ENCODE measurements around the gene NAV2.
A peak's percentile ranks its signal among the peaks of the same experiment; 100 is the strongest.

The NAV2 gene

GRCh38 chr11:20097319-20098221, 384.9 kb downstream of the NAV2 start:
- Histone ChIP-seq H3K9ac (ENCODE audit: low read length) (no peak overlapping the region), H3K4me1 (ENCODE audit: control insufficient read depth, insufficient read depth, low read length) (no peaks in the 10 kb centered on the region), H3K27me3 (ENCODE audit: control insufficient read depth, insufficient read depth, low read length) (no peaks in the 10 kb centered on the region), H3K27ac (ENCODE audit: low read depth, low read length) (no peak overlapping the region), H3K9me3 (ENCODE audit: control insufficient read depth, insufficient read depth, low read depth, low read length) (no peaks in the 10 kb centered on the region), H3K36me3 (ENCODE audit: control insufficient read depth, insufficient read depth, low read length) (peaks cover 98% of the 10 kb centered on the region), H3K4me3 (ENCODE audit: low read depth, low read length) (no peak overlapping the region)

GRCh38 chr11:20099527-20099926, 386.9 kb downstream of the NAV2 start:
- no peak overlapping the region for H3K27ac ChIP-seq (ENCODE audit: low read depth, low read length)
- H3K36me3 ChIP-seq (ENCODE audit: control insufficient read depth, insufficient read depth, low read length) = peaks cover 100% of the 10 kb centered on the region
- no peak overlapping the region for H3K4me3 ChIP-seq (ENCODE audit: low read depth, low read length)
- no peaks in the 10 kb centered on the region for H3K27me3 ChIP-seq (ENCODE audit: control insufficient read depth, insufficient read depth, low read length)
- H3K9me3 ChIP-seq (ENCODE audit: control insufficient read depth, insufficient read depth, low read depth, low read length) = no peaks in the 10 kb centered on the region
- no peaks in the 10 kb centered on the region for H3K4me1 ChIP-seq (ENCODE audit: control insufficient read depth, insufficient read depth, low read length)
- no peak overlapping the region for H3K9ac ChIP-seq (ENCODE audit: low read length)

- no peaks in the 10 kb centered on the region for H3K4me1 ChIP-seq (ENCODE audit: control insufficient read depth, insufficient read depth, low read length)
- no peak overlapping the region for H3K27ac ChIP-seq (ENCODE audit: low read depth, low read length)
- peaks cover 88% of the 10 kb centered on the region for H3K36me3 ChIP-seq (ENCODE audit: control insufficient read depth, insufficient read depth, low read length)
- H3K4me3 ChIP-seq (ENCODE audit: low read depth, low read length) = no peak overlapping the region
- H3K27me3 ChIP-seq (ENCODE audit: control insufficient read depth, insufficient read depth, low read length) = no peaks in the 10 kb centered on the region
- no peak overlapping the region for H3K9ac ChIP-seq (ENCODE audit: low read length)
- no peaks in the 10 kb centered on the region for H3K9me3 ChIP-seq (ENCODE audit: control insufficient read depth, insufficient read depth, low read depth, low read length)
These were observed 389.8 kb downstream of the NAV2 start for GRCh38 chr11:20102397-20102796.

- no peak overlapping the region for H3K27ac ChIP-seq (ENCODE audit: low read depth, low read length)
- no peaks in the 10 kb centered on the region for H3K27me3 ChIP-seq (ENCODE audit: control insufficient read depth, insufficient read depth, low read length)
- no peak overlapping the region for H3K9ac ChIP-seq (ENCODE audit: low read length)
- no peaks in the 10 kb centered on the region for H3K4me1 ChIP-seq (ENCODE audit: control insufficient read depth, insufficient read depth, low read length)
- H3K9me3 ChIP-seq (ENCODE audit: control insufficient read depth, insufficient read depth, low read depth, low read length) = no peaks in the 10 kb centered on the region
- peaks cover 88% of the 10 kb centered on the region for H3K36me3 ChIP-seq (ENCODE audit: control insufficient read depth, insufficient read depth, low read length)
- no peak overlapping the region for H3K4me3 ChIP-seq (ENCODE audit: low read depth, low read length)
These were observed 390.6 kb downstream of the NAV2 start for GRCh38 chr11:20103281-20103680.

- H3K27me3 ChIP-seq (ENCODE audit: control insufficient read depth, insufficient read depth, low read length) = no peaks in the 10 kb centered on the region
- H3K36me3 ChIP-seq (ENCODE audit: control insufficient read depth, insufficient read depth, low read length) = peaks cover 86% of the 10 kb centered on the region
These were observed 392.8 kb downstream of the NAV2 start for GRCh38 chr11:20105427-20105826.

GRCh38 chr11:20109731-20110445, 397.3 kb downstream of the NAV2 start:
- no peaks in the 10 kb centered on the region for H3K27me3 ChIP-seq (ENCODE audit: control insufficient read depth, insufficient read depth, low read length)
- H3K9me3 ChIP-seq (ENCODE audit: control insufficient read depth, insufficient read depth, low read depth, low read length) = no peaks in the 10 kb centered on the region
- no peak overlapping the region for H3K27ac ChIP-seq (ENCODE audit: low read depth, low read length)
- H3K36me3 ChIP-seq (ENCODE audit: control insufficient read depth, insufficient read depth, low read length) = peaks cover 78% of the 10 kb centered on the region
- peaks cover 18% of the 10 kb centered on the region; the same call in 1 of the 2 replicates for H3K4me1 ChIP-seq (ENCODE audit: control insufficient read depth, insufficient read depth, low read length)
- H3K4me3 ChIP-seq (ENCODE audit: low read depth, low read length) = no peak overlapping the region
- no peak overlapping the region for H3K9ac ChIP-seq (ENCODE audit: low read length)

More at GRCh38 chr11:20105427-20105826, 392.8 kb downstream of the NAV2 start:
- no peak overlapping the region for H3K9ac ChIP-seq (ENCODE audit: low read length)
- no peak overlapping the region for H3K27ac ChIP-seq (ENCODE audit: low read depth, low read length)
- H3K9me3 ChIP-seq (ENCODE audit: control insufficient read depth, insufficient read depth, low read depth, low read length) = no peaks in the 10 kb centered on the region
- no peaks in the 10 kb centered on the region for H3K4me1 ChIP-seq (ENCODE audit: control insufficient read depth, insufficient read depth, low read length)
- H3K4me3 ChIP-seq (ENCODE audit: low read depth, low read length) = no peak overlapping the region

GRCh38 chr11:20110908-20111669, 398.5 kb downstream of the NAV2 start:
- H3K36me3 ChIP-seq (ENCODE audit: control insufficient read depth, insufficient read depth, low read length) = peaks cover 77% of the 10 kb centered on the region
- H3K9ac ChIP-seq (ENCODE audit: low read length) = no peak overlapping the region
- H3K4me3 ChIP-seq (ENCODE audit: low read depth, low read length) = no peak overlapping the region
- H3K27me3 ChIP-seq (ENCODE audit: control insufficient read depth, insufficient read depth, low read length) = no peaks in the 10 kb centered on the region
- no peaks in the 10 kb centered on the region for H3K9me3 ChIP-seq (ENCODE audit: control insufficient read depth, insufficient read depth, low read depth, low read length)
- H3K4me1 ChIP-seq (ENCODE audit: control insufficient read depth, insufficient read depth, low read length) = peaks cover 18% of the 10 kb centered on the region; the same call in 1 of the 2 replicates
- no peak overlapping the region for H3K27ac ChIP-seq (ENCODE audit: low read depth, low read length)

GRCh38 chr11:20111871-20112270, 399.2 kb downstream of the NAV2 start:
- Histone ChIP-seq H3K27me3 (ENCODE audit: control insufficient read depth, insufficient read depth, low read length) (no peaks in the 10 kb centered on the region), H3K9ac (ENCODE audit: low read length) (peak overlapping the region; percentile 20), H3K4me1 (ENCODE audit: control insufficient read depth, insufficient read depth, low read length) (peaks cover 18% of the 10 kb centered on the region; the same call in 1 of the 2 replicates), H3K4me3 (ENCODE audit: low read depth, low read length) (no peak overlapping the region), H3K27ac (ENCODE audit: low read depth, low read length) (no peak overlapping the region; the same call in 1 of the 2 replicates), H3K36me3 (ENCODE audit: control insufficient read depth, insufficient read depth, low read length) (peaks cover 84% of the 10 kb centered on the region), H3K9me3 (ENCODE audit: control insufficient read depth, insufficient read depth, low read depth, low read length) (no peaks in the 10 kb centered on the region)

GRCh38 chr11:20112291-20113148, 399.9 kb downstream of the NAV2 start:
- peaks cover 86% of the 10 kb centered on the region for H3K36me3 ChIP-seq (ENCODE audit: control insufficient read depth, insufficient read depth, low read length)
- peak overlapping the region; percentile 20 for H3K9ac ChIP-seq (ENCODE audit: low read length)
- peaks cover 18% of the 10 kb centered on the region; the same call in 1 of the 2 replicates for H3K4me1 ChIP-seq (ENCODE audit: control insufficient read depth, insufficient read depth, low read length)
- H3K4me3 ChIP-seq (ENCODE audit: low read depth, low read length) = peak overlapping the region; percentile 5; the same call in 1 of the 2 replicates
- no peaks in the 10 kb centered on the region for H3K27me3 ChIP-seq (ENCODE audit: control insufficient read depth, insufficient read depth, low read length)
- no peaks in the 10 kb centered on the region for H3K9me3 ChIP-seq (ENCODE audit: control insufficient read depth, insufficient read depth, low read depth, low read length)
- H3K27ac ChIP-seq (ENCODE audit: low read depth, low read length) = peak overlapping the region; percentile 24; the same call in 1 of the 2 replicates

GRCh38 chr11:20113149-20113438, 400.5 kb downstream of the NAV2 start:
- H3K27ac ChIP-seq (ENCODE audit: low read depth, low read length) = no peak overlapping the region
- no peaks in the 10 kb centered on the region for H3K27me3 ChIP-seq (ENCODE audit: control insufficient read depth, insufficient read depth, low read length)
- no peaks in the 10 kb centered on the region for H3K9me3 ChIP-seq (ENCODE audit: control insufficient read depth, insufficient read depth, low read depth, low read length)
- no peak overlapping the region for H3K4me3 ChIP-seq (ENCODE audit: low read depth, low read length)
- peaks cover 86% of the 10 kb centered on the region for H3K36me3 ChIP-seq (ENCODE audit: control insufficient read depth, insufficient read depth, low read length)
- no peak overlapping the region for H3K9ac ChIP-seq (ENCODE audit: low read length)
- peaks cover 18% of the 10 kb centered on the region; the same call in 1 of the 2 replicates for H3K4me1 ChIP-seq (ENCODE audit: control insufficient read depth, insufficient read depth, low read length)

All from HUES6 (cell line).